Body of pancreas (tissue), 4 donors: ENCODE measurements around the gene WEE1.

ENCODE experiments used
- CTCF ChIP-seq, 7 experiments: fragments of 450-650 bp in 4 of 7; fragments of 200-600 bp in 3 of 7; sonication (generic) in 3 of 7; IDR thresholded peaks; one replicate each; pipeline ENCODE4 v1.5.1; 2016 to 2019; ENCODE audit warnings: antibody characterized with exemption in 7 of 7
- POLR2A ChIP-seq, 3 donors: fragments of 450-650 bp; IDR thresholded peaks; one replicate each; pipeline ENCODE4 v1.6.1; 2016; ENCODE audit warnings: antibody characterized with exemption in 3 of 3, mild to moderate bottlenecking in 2 of 3

GRCh38 chr11:9619971-9620370 lies 46.5 kb downstream of the WEE1 start:
- no peak for TF ChIP-seq CTCF (IDR thresholded peaks at IDR 0.05)
- no peak for TF ChIP-seq POLR2A (IDR thresholded peaks at IDR 0.05)
